Measurements from ENCODE around the gene SLC36A2.

The SLC36A2 gene

DNA sequence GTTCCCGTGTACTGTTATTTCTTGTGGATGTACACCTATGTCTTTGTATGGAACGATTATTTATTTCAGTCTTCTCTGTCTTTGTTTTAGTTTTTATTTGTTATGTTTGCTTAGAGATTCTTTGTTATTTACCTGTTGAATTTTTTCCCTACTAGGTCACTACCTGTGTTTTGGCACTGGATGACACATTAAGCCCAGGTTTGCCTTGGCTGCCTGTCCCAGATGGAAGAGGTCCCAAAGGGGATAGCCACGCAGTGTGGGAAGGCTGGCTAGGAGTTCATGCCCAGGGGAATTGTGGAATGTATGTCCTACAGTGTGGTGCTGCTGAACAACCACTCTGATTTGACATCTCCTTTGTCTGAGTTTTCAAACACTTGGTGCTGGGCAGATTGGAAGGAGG, 15.6 kb upstream of the SLC36A2 start:
- no peak for FAIRE-seq
- no peak for DNase-seq (ENCODE audit: insufficient read length, low spot score)
- TF ChIP-seq PAX5 (IDR thresholded peaks at IDR 0.05; ENCODE audit: insufficient read depth, low read length, severe bottlenecking) = no peak
- no peak for TF ChIP-seq SPI1 (IDR thresholded peaks at IDR 0.05; ENCODE audit: low read depth, low read length)
- no peak for TF ChIP-seq POLR2A (IDR thresholded peaks at IDR 0.05; ENCODE audit: low read depth, low read length)
- no peak for TF ChIP-seq POLR2AphosphoS5 (IDR thresholded peaks at IDR 0.05; ENCODE audit: low read depth, low read length)
- TF ChIP-seq POU2F2 (IDR thresholded peaks at IDR 0.05; ENCODE audit: low read depth, low read length) = no peak
- no peak for TF ChIP-seq TAF1 (IDR thresholded peaks at IDR 0.05; ENCODE audit: low read depth, low read length)

DNA sequence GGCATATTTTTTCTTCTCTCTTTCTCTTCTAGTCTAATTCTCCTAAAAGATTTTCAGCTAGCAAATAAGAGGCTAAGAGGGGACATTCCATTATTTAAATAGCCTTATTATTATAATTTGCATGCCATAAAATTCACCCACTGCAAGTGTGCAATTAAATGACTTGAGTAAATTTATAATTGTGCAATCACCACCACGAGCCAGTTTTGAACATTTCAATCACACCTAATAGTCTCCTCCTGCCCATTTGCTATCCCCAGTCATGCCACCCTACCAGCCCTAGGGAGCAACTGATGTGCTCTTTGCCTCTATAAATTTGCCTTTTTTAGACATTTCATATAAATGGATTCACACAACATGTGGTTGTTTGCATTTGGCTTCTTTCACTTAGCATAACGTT, 12.0 kb upstream of the SLC36A2 start:
- DNase-seq (ENCODE audit: insufficient read length, low spot score) (no peak), FAIRE-seq (no peak)
- no peak for TF ChIP-seq POLR2A (IDR thresholded peaks at IDR 0.05; ENCODE audit: low read depth, low read length)
- TF ChIP-seq TAF1 (IDR thresholded peaks at IDR 0.05; ENCODE audit: low read depth, low read length) = no peak

DNA sequence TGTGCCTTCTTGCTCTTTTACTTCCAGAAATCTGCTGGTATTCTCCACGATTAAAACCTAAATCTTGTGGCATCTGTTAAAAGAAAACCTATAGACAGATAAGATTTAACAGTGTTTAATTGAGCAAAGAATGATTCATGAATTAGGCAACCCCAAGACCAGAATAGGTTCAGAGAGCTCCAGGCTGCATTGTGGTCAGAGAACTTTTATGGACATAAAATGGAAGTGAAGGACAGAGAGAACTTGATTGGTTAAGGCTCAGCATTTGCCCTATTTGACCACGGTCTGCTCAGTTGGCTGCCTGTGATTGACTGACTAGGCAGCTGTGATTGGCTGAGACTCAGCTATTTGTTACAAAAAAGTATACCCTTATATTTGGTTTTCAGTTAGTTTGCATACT, 10.4 kb upstream of the SLC36A2 start:
- TF ChIP-seq TAF1 (IDR thresholded peaks at IDR 0.05; ENCODE audit: low read depth, low read length) (no peak), PAX5 (IDR thresholded peaks at IDR 0.05; ENCODE audit: insufficient read depth, low read length, severe bottlenecking) (no peak), SPI1 (IDR thresholded peaks at IDR 0.05; ENCODE audit: low read depth, low read length) (no peak), POU2F2 (IDR thresholded peaks at IDR 0.05; ENCODE audit: low read depth, low read length) (no peak), POLR2A (IDR thresholded peaks at IDR 0.05; ENCODE audit: low read depth, low read length) (no peak), POLR2AphosphoS5 (IDR thresholded peaks at IDR 0.05; ENCODE audit: low read depth, low read length) (no peak)
- FAIRE-seq = no peak
- no peak for DNase-seq (ENCODE audit: insufficient read length, low spot score)

DNA sequence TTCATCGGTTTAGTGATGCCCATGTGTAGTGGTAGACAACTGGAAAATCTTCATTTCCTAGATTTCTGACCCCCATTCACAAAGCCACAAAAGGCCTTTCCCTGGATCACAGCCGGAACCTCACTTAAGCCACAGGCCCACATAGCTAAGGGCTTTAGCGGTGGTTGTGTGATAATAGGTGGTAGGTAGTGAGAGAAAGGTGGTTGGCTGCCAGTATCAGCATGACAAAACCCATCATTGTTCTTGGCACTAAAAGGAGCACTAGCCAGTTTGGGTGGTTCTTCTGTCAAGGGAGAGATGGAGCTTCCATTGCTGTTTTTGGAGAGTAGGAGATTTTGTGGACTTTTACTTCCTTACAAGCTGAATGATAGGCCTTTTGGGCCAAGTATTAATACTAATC, 9.7 kb upstream of the SLC36A2 start:
- no peak for DNase-seq (ENCODE audit: insufficient read length, low spot score)
- TF ChIP-seq POLR2AphosphoS5 (IDR thresholded peaks at IDR 0.05; ENCODE audit: low read depth, low read length) (no peak), POLR2A (IDR thresholded peaks at IDR 0.05; ENCODE audit: low read depth, low read length) (no peak), TAF1 (IDR thresholded peaks at IDR 0.05; ENCODE audit: low read depth, low read length) (no peak), SPI1 (IDR thresholded peaks at IDR 0.05; ENCODE audit: low read depth, low read length) (no peak), PAX5 (IDR thresholded peaks at IDR 0.05; ENCODE audit: insufficient read depth, low read length, severe bottlenecking) (no peak), POU2F2 (IDR thresholded peaks at IDR 0.05; ENCODE audit: low read depth, low read length) (no peak)
- no peak for FAIRE-seq

DNA sequence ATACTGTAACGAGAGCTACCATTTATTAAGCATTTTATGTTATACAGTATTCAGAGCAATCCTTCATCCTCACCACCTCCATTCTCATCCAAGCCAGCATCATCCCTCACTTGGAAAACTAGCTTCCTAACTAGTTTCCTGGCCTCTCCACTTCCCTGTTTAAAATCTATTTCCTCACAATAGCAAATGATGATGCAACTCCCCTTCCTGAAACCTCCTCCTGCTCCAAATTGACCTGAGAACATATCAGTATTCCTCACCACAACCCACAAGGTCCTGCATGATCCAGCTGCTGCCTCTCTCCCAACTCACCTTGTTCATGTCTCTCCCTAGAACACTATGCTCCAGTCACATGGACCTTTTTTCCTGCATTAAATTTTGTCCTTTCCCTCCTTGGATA, 4.3 kb upstream of the SLC36A2 start:
- FAIRE-seq (no peak), DNase-seq (ENCODE audit: insufficient read length, low spot score) (no peak)
- TF ChIP-seq SPI1 (IDR thresholded peaks at IDR 0.05; ENCODE audit: low read depth, low read length) (no peak), PAX5 (IDR thresholded peaks at IDR 0.05; ENCODE audit: insufficient read depth, low read length, severe bottlenecking) (no peak), POLR2A (IDR thresholded peaks at IDR 0.05; ENCODE audit: low read depth, low read length) (no peak), POLR2AphosphoS5 (IDR thresholded peaks at IDR 0.05; ENCODE audit: low read depth, low read length) (no peak), POU2F2 (IDR thresholded peaks at IDR 0.05; ENCODE audit: low read depth, low read length) (no peak), TAF1 (IDR thresholded peaks at IDR 0.05; ENCODE audit: low read depth, low read length) (no peak)

DNA sequence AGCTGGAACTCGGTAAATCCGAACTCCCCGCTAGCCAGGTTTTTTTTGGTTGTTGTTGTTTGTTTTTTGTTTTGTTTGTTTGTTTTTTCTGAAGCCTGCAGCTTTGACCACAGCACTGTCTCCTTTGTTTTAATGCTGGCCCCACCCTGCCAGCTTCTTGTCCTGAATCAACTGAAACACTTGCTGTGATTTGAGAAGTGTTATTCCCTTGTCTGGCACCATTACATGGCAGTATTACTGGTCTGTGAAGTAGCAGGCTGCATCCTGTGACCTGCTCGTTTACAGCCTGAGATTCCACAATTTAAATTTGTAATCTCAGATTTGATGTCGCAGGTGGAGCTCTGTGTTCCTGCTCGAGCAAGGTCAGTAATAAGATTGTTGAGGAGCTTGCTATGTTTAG, 1.4 kb upstream of the SLC36A2 start:
- DNase-seq (ENCODE audit: insufficient read length, low spot score) (no peak), FAIRE-seq (no peak)
- TF ChIP-seq SPI1 (IDR thresholded peaks at IDR 0.05; ENCODE audit: low read depth, low read length) (no peak), POLR2A (IDR thresholded peaks at IDR 0.05; ENCODE audit: low read depth, low read length) (no peak), POLR2AphosphoS5 (IDR thresholded peaks at IDR 0.05; ENCODE audit: low read depth, low read length) (no peak), POU2F2 (IDR thresholded peaks at IDR 0.05; ENCODE audit: low read depth, low read length) (no peak), TAF1 (IDR thresholded peaks at IDR 0.05; ENCODE audit: low read depth, low read length) (no peak), PAX5 (IDR thresholded peaks at IDR 0.05; ENCODE audit: insufficient read depth, low read length, severe bottlenecking) (no peak)

DNA sequence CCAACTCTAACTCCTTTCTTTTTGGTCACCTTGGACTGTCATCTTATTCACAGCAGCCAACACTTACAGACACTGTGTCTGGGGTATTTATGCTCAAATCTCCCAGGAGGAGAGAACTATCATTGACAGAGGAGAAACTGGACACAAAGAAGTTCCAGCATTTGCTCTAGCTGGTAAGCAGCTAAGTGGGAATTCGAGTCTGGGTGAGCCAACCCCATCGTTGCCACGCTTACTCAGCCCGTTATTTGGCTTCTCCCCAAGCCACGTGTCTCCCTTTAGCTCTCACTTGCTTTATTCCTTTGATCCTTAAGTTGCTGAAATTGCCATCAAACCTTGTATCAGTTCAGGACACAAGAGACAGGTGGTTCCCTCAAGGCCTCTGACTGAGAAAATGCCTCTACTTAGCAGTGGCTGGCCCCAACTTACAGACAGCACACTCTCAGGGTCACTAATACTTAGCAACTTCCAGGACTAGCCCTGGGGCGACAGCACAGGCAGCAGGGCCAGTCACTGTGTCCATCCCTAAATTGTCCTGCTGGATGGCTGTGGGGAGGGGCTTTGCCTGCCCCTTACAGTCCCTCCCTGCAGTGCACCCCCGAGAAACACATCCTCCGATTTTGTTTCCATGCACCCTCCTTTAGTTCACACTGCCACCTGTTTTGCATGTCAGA, 1.4 kb downstream of the SLC36A2 start:
- DNase-seq (ENCODE audit: insufficient read length, low spot score) (no peak), FAIRE-seq (no peak)
- TF ChIP-seq SPI1 (IDR thresholded peaks at IDR 0.05; ENCODE audit: low read depth, low read length) (no peak), PAX5 (IDR thresholded peaks at IDR 0.05; ENCODE audit: insufficient read depth, low read length, severe bottlenecking) (no peak), TAF1 (IDR thresholded peaks at IDR 0.05; ENCODE audit: low read depth, low read length) (no peak), POLR2AphosphoS5 (IDR thresholded peaks at IDR 0.05; ENCODE audit: low read depth, low read length) (no peak), POU2F2 (IDR thresholded peaks at IDR 0.05; ENCODE audit: low read depth, low read length) (no peak), POLR2A (IDR thresholded peaks at IDR 0.05; ENCODE audit: low read depth, low read length) (no peak)

DNA sequence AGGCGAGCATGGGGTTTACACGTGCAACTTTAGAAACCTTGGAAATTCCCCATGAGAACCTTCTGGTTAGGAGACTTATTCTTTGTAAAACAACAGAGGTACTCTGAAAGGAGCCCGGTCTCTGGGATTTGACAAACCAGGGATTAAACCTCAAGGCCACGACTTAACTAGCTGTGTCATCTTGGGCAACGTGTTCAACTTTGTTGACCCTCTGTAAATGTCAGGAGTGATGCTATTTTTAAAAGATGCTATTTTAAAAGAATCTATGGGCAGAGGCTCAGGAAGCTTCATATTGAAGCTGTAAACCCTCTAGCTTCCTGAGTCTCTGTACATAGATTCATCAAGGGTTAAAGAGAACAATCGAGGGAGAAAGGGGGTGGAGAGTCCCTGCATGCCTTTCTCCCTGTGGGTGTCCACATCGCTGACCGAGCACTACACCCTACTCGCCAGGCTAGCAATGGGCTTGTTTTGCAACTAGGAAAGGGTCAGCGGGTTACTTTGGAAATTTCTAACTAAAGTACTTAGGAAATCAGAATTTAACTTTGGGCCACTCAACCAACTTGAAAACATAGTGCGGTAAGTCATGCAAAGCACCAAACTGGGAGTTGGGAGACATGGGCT, 2.1 kb downstream of the SLC36A2 start:
- TF ChIP-seq POLR2AphosphoS5 (IDR thresholded peaks at IDR 0.05; ENCODE audit: low read depth, low read length) (no peak), POU2F2 (IDR thresholded peaks at IDR 0.05; ENCODE audit: low read depth, low read length) (no peak), PAX5 (IDR thresholded peaks at IDR 0.05; ENCODE audit: insufficient read depth, low read length, severe bottlenecking) (no peak), POLR2A (IDR thresholded peaks at IDR 0.05; ENCODE audit: low read depth, low read length) (no peak), TAF1 (IDR thresholded peaks at IDR 0.05; ENCODE audit: low read depth, low read length) (no peak), SPI1 (IDR thresholded peaks at IDR 0.05; ENCODE audit: low read depth, low read length) (no peak)
- FAIRE-seq = no peak
- DNase-seq (ENCODE audit: insufficient read length, low spot score) = no peak

DNA sequence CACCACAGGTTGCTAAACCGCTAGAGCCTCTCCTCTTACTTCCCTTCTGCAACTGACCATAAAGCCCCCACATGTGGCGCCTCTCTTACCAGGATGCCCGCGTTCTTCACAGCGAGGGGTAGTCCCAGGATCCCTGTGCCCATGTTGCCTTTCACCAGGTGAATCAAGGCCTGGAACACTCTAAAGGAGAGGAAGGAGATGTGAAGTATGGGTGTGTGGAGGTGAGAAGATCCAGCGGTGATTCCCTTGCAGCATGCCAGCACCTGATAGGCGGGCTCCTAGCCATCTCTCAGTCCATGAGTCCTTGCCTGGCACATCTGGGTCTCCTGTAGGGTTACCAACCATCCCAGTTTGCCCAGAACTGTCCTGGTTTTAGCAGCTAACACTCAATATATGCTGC, 3.3 kb downstream of the SLC36A2 start:
- DNase-seq (ENCODE audit: insufficient read length, low spot score) = no peak
- TF ChIP-seq TAF1 (IDR thresholded peaks at IDR 0.05; ENCODE audit: low read depth, low read length) = no peak
- TF ChIP-seq SPI1 (IDR thresholded peaks at IDR 0.05; ENCODE audit: low read depth, low read length) = no peak
- FAIRE-seq = no peak

DNA sequence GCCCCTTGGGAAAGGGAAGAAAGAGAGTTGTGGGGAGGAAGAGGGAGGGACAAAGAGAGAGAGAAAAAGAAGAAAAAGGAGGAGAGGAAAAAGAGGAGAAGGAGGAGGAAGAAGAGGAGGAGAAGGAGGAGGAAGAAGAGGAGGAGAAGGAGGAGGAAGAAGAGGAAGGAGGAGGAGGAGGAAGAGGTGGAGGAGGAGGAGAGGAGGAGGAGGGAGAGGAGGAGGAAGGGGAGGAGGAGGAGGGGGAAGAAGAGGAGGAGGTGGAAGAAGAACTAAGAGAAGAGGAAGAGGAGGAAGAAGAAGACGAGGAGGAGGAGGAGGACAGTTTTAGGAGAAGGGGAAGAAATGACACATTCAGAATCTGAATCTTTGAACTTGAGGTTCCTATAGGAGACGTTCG, 7.4 kb downstream of the SLC36A2 start:
- FAIRE-seq (no peak), DNase-seq (ENCODE audit: insufficient read length, low spot score) (no peak)
- TF ChIP-seq TAF1 (IDR thresholded peaks at IDR 0.05; ENCODE audit: low read depth, low read length) (no peak), PAX5 (IDR thresholded peaks at IDR 0.05; ENCODE audit: insufficient read depth, low read length, severe bottlenecking) (no peak), POU2F2 (IDR thresholded peaks at IDR 0.05; ENCODE audit: low read depth, low read length) (no peak), POLR2A (IDR thresholded peaks at IDR 0.05; ENCODE audit: low read depth, low read length) (no peak), POLR2AphosphoS5 (IDR thresholded peaks at IDR 0.05; ENCODE audit: low read depth, low read length) (no peak), SPI1 (IDR thresholded peaks at IDR 0.05; ENCODE audit: low read depth, low read length) (no peak)
